ENCODE results near the gene RPS27L.

RPS27L gene

DNA sequence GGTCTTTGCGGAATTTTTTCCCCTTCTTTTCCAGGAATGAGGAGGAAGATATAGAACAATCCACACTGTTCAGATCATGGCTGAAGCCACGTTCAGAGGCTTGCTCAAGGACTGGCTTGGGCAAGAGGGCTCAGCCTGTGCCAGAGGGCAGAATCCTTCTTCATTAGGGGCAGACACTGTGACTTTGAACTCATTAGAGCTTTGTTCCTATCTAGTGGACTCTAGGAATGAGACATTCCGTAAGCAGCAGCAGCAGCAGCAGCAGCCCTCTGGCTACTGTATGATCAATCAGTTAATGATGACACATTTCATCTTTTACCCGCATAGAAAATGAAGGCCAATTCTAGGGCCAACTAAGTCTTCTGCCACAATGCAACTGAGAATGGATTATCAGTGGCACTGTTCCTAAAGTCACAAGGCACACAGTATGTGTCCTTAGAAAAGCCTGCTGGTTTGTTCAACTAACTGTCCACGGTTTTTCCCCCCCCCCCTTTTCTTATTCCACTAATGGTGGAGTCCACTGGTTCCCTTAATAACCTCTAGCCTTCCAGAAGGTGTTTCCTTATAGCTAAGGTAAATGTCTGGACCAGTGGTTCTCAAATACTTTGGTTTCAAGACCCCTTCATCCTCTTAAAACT lies 30.4 kb upstream of the RPS27L start:
- no peak for DNase-seq

DNA sequence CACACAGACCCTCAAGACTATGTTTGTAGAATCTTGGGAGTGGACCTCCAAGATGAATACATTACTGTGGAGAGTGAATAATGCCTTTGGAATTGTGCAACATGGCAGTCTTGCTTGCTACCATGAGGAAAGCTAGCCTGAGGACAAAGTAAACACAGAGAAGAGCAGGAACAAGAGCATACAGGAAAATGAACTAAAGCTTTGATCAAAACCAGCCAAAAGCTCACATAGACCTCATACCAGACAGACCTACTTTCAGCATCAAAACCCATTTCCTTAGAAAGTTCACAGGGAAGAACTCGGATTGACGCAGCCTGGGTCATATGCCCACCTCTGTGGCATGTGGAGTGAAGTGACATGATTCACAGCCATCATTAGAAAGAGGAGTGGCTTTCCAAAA lies 28.8 kb upstream of the RPS27L start:
- no peak for DNase-seq

DNA sequence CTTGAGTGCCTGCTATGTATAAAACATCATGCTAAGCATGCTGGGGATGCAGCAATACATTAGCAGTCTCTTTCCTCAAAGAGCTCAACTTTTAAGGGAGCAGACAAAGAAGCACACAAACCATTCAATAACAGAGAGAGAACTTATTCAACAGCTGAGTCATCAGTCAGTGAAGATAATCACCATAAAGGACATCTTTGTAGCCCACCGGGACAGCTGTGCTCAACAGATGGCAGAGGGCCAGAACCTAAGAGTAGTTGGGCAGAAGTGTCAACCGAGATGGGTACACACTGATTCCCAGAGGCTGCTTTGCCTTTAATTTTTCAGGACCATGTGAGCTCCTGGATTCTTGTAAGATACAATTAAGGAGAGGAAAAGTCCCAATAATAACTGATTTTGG lies 27.9 kb upstream of the RPS27L start:
- no peak for DNase-seq

DNA sequence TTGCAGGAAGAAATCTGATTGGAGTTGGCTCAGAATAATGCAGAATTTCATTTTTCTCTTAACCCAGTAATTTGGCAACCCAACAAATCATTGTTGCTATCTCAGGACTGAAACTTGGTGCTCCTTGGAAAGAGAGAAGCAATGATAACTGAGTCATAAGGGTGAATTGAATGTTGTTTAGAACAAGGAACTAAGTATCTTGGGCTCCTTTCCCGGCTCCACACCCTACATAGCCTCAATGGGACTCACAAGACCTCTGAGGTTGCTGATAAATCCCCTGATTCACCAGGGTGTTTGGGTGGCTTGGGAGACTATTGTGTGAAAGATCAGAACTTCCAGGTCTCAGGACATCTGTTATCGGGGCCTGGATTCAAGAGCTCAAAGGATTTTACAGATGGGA lies 24.4 kb upstream of the RPS27L start:
- no peak for DNase-seq

DNA sequence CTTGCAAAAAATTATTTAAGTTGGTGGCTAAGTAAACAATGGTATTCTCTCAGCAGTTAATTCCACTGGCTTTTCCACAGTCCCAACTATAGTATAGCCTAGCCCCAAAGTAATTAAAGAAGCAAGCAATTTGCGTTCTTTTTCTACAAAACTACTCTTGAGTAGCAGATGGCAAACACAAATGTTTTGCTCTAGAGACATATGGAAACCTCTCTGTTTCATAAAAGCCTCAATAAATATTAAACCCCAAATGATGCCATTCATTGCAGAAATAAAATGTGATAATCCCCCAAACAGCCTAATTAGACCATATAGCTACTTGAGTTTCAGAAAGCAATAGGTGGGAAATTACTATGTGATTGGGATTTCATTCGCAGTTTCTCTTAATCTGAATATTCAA lies 23.5 kb upstream of the RPS27L start:
- DNase-seq: no peak

DNA sequence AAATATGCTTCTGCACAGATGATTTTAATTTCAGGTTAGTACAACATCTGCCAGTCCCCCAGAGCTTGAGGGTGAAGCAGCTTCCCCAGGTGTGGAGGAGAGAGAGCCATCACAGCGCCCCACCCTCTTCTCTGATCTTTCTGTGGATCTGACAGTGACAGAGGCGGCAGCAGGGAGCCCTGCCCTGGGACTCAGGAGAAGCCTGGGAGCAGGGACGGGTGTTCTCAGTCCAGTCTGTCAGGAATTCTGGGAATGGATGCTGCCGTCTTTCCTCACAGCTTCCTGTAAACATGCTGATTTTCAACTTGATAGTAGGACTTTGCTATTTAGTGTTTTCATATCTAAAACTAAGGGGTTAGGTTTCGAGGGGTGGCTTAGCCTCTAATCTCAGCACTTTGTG lies 20.8 kb upstream of the RPS27L start:
- DNase-seq: no peak

DNA sequence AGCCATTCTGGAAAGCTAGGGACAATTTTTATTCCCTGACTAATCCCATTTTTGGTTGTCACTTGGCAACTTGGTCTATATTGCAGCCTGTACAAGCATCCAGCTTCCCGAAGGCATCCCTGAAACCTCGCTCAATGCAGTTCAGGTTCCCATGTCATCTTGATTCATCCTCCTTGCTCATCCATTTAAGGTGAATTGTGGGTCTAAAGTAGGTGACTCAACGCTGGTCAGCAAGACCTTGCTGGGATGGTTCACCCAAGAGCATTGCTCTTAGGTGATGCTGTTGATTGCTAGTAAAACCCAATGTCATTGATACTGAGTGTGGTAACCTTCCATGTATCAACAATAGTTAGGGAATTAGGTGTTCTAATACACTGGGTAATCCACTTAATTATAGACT lies 19.0 kb upstream of the RPS27L start:
- no peak for DNase-seq

DNA sequence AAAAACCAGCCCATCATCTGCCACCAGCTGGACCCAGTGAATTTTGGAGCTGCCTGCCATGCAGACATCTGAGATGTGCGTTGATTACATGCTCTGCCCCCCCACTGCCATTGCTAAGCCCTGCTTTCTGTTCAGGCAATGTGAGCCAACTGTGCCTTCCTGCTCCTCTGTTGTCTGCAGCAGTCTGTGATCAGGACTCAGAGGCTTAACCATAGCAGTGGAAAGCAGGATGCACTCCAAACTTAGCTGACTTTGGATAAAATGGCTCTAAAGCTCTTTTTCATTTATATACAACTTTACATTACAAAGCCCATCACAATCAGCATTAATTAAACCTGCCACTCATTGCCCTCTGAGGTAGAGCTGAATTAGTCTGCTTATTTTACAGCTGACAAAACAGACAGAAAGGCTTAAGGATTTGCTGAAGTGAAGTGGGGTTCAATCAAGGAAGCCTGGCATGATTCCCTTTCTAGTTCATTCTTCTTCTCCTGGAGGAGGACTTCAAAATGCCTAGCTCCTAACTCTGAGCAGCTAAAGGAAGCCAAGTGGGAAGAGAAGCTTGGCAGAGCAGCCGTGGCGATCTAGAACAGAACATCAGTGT lies 15.7 kb upstream of the RPS27L start:
- DNase-seq: no peak

DNA sequence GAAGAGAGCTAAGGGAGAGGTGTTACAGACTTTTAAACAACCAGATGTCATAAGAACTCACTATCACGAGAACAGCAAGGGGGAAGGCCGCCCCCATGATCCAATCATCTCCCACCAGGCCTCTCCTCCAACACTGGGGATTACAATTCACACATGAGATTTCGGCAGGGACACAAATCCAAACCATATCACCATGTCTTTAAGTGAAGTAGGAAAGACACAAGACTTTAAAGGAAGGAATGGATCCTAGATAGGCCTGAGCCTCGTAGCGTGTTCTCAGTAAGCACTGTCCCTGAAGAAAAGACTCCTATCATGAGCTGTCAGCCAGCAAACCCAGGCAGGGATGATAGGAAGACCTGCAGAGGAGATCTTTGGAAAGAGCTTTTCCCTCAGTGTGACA lies 15.1 kb upstream of the RPS27L start:
- DNase-seq: no peak

DNA sequence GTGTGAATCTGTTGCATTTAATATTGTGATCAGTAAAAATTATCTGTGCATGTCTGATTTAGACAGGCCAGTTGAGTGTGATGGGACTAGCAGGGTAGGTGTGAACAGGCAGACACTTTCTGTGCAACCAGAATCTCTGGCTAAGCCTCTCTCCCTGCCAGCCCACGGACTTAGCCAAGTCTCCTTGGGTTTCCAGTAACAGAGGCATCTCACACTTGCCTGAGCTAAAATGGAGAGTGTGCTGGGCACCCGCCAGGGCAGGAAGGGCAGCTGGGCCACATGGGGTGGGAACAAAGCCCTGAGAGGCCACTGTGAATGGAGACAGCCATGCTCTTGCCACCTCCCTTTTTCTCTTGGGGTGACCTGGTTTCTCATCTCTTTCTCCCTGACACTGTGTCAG lies 12.5 kb upstream of the RPS27L start:
- no peak for DNase-seq

DNA sequence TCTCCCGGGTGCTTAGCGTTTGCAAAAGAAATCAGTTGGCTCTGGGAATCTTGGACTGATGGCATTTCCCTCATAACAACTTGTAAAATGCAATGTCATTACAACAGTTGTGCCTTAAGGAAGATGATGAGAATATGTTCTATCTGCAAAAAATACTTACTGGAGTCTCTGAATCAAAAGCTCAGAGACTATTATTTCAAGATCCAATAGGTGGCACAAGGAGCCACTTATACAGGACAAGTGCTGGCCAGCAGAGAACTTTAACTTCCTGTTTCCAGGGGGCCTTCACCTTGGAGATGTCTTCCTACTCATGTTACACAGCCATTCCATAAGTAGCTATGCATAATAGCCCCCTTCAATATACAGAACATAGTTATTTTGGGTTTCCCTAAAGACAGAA lies 8.9 kb upstream of the RPS27L start:
- no peak for DNase-seq

DNA sequence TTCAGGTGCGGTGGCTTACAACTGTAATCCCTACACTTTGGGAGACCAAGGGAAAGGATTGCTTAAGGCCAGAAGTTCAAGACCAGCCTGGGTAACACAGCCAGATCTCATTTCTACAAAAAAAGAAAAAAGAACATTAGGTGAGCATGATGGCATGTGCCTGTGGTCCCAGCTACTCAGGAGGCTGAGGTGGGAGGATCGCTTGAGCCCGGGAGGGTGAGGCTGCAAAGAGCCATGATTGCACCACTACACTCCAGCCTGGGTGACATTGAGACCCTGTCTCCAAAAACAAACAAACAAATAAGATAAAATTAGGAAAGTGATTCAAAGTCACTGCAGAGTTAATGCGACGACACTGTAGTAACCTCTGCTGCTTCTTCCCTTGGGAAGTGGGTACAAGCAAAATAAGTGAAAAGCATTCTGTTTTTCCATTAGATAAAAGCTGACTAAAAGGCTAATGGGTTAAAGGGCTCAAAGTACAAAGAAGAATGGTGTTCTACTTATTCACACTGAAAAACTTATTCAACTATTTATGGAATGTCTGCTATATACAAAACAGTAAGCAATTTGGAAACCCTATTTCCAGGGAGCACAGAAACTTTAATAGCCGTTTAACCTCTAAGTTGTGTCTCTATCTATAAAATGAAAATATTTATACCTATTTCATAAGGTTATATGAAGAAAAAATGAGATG lies 8.0 kb upstream of the RPS27L start:
- DNase-seq: no peak

DNA sequence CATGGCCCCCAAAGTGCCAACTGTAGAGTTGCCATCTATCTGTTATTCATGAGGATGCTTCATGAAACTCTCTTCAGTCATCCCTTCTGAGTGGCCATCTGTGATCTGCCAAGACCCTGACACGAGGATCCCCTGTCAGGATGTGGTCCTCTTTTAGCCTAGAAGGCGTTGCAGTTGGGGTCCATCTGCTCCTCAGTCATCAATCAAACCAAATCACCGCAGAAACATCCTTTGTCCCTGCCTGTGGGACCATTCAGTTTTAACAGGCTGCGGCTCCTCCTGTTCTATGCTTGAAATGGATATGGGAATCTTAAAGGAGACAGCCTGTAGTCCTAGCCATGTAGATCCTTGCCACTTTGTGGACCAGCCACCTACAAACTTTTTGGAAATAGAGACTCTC lies 5.9 kb upstream of the RPS27L start:
- no peak for DNase-seq

DNA sequence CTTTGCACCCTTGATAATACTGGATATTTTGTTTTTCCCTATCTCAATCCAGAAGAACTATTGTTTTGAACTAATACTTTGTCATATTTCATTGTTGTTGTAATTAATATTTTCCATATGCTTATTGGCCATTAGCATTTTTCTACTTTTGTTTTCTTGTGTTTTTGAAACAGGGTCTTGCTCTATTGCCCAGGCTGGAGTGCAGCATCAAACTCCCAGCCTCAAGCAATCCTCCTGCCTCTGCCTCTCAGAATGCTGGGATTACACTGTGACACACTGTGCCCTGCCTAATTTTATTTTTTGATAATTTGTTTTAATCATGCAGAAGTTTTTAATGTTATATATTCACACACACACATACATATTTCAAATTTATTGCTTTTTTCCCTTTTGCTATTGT lies 3.4 kb upstream of the RPS27L start:
- DNase-seq: no peak

DNA sequence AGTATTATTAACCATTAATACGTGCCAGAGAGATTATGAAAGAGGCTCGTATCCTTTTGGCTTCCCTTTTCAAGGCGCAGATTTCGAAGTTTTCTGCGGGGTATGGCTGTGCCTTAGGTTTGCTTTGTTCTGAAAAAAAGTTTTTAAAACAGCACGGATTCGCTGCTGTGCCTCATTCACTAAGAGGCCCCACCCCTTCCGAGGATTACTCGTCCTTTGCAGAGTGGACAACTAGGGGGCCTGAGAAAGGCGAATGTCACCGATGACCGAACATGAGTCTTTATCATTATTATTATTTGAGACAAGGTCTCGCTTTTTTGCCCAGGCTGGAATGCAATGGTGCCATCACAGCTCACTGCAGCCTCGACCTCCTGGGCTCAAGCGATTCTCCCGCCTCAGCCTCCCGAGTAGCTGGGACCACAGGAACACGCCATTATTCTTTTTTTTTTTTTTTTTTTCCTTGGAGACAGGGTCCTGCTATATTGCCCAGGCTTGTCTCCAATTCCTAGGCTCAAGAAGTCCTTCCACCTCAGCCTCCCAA lies 684 bp upstream of the RPS27L start:
- no peak for DNase-seq

DNA sequence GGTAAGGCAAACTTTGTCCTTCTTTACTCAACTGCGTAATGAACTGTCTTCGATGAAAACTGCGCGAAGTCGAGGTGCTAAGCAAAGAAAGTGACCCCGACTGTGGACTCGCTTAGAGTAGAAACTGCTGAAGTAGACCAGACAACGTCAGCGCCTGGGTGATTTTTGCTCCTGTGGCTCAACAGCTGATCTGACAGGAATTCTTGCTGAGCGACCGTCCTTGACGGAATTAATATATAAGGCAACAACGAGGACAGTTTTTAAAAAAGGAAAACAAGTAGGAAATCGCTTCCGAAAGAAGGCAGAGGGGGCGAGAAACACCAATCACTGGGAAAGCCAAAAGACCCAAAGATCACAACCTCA lies 541 bp downstream of the RPS27L start:
- DNase-seq: peak in 1 of 2 experiments; percentile 6

DNA sequence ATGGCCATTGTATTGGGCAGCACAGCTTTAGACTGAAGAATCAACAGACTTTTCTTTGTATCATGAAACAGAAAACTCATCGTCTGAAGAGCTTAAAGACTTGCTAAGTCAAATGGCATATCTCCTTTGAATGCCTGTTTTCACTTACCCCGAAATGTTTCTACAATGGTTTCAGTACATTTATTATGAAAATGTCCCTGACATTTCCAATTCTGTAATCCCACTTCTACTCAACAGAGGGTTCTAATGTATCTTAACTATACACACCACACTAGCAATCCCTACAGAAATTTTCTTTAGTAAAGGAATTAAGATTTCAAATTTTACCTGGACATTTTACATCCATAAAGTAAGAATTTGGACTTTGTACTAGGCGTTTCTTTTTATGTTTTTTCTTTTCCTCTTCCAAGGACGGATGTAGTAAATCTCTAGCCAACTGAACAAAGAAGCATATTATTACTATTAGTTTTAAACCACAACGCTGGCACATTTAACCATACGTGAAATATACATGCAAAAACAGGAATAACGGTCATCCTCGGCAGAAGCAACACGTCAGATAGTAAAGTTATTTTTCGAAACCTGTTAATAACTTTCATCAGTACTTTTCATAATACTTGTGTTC lies 1.1 kb downstream of the RPS27L start:
- no peak for DNase-seq

DNA sequence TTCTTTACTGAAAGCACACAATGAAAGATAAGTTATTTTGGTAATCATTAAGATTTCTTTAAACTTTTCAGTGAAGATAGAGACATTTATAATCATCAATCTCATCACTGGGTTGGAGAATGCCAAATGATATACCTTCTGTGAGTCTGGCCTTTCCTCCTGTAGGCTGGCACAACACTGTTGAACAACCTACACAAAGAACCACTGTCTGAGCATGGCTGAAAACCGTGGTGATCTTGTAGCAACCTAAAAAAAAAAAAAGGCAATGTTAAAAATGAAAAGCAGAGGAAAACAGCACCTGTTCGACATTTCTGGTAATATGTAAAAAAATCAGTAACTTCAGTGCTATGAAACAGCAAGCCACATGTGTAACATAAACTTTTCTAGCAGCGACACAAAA lies 1.8 kb downstream of the RPS27L start:
- DNase-seq: no peak

DNA sequence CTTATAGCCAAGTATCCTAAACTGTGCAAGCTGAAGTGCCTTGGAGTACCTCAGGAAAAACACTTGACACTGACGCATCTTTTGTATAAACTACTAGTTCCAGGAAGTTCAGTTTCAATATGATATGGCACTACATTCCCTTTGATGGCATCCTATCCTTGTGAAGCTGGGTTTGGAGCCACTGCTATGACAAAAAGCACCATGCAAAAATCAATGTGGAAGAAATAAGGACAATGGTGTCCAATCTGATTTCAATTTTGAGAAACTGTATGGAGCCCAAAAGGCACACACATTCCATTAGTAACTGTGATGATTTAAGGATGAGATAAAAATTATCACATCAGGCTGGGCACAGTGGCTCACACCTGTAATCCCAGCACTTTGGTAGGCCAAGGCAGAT lies 5.6 kb downstream of the RPS27L start:
- DNase-seq: no peak

DNA sequence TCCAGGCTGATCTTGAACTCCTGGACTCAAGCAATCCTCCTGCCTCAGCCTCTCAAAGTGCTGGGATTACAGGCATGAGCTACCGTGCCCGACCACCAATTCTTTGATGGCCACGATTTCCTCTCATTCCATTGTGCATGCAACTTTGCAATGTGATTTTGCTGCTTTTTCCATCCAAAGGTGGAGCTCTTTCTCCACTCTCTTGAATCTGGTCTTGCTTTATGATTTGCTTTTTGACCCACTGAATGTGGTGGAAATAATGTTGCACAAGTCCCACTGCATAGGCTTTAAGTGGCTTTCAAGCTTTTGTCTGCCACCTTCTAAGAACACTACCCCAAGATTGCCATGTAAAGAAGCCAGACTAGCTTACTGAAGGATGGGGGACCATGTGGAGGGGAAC lies 10.6 kb downstream of the RPS27L start:
- DNase-seq: no peak

DNA sequence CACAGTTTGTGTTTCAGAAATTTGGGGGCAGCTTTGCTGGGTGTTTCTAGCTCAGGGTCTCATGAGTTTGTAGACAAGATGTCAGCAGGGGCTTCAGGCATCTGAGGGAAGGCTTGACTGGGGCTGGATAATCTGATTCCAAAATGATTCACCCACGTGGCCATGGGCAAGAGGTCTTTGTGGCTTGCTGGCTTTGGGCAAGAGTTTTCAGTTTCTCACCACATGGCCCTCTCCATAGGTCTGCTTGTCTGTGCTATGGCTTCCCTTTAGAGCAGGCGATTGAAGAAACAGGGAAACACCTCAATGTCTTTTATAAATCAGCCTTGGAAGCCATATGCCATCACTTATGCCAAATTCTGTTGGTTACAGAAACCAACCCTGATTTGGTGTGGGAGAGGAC lies 11.9 kb downstream of the RPS27L start:
- no peak for DNase-seq

DNA sequence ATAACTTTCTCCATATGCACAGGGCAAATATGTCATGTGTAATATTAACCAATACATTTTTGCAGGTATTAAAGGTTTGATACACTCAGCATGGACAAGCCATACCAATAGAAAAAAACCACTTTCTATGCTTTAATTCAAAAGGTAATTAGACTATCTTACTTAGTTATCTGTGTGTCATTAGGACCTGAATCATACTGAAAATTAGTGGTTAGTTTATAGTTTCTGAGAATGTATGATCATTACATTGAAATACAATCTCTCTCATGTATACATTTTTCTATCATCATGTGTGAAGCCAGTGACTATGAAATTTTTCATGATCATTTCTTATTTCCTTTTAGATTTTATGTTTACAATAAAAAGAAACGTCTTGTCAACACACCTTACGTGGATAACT lies 16.3 kb downstream of the RPS27L start:
- no peak for DNase-seq

DNA sequence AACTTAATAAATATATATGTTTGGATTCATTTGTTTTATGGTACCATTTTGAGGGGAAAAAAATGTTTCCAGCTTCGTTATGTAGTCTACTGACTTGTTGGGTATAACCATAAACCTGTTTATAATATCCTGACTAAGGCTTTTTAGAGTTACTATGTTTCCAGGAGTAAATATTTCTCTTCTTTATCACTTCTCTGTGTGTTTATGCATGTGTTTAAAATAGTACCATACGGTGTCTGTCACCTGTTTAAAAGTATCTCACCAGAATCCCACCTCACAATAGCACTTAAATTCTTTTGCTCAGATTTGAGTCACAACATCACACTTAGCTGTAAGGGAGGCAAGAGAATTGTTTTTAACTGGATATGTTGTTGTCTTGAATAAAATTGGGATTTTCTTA lies 20.5 kb downstream of the RPS27L start:
- no peak for DNase-seq

DNA sequence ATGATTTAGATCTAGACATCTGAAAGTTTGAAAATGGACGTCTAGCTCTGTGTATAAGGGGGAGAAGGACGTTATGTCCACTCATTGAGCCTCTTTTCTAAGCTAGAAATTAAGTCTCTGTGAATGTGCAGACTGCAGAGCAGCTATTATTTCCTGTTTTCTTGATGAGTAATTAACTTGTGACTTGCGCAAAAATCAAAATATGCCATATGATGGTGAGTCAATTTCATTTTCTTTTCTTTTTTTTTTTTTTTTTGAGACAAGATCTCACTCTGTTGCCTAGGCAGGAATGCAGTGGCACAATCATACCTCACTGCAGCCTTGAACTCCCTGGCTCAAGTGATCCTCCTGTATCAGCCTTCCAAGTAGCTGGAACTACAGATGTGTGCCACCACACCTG lies 21.5 kb downstream of the RPS27L start:
- no peak for DNase-seq

Data from cerebellar nuclear complex (tissue), 1 donor.